ENCODE data around the gene SCGB3A1.

The SCGB3A1 gene

GRCh38 chr5:180594311-180595045, 3.2 kb upstream of the SCGB3A1 start:
- ATAC-seq (ENCODE audit: low read depth) (no peak), DNase-seq (ENCODE audit: low spot score in 2 of 2) (no peak)
- Mint-ChIP-seq H3K27me3 (peaks cover 13% of the 10 kb centered on the region), H3K9me3 (no peaks in the 10 kb centered on the region), H3K4me3 (no peak overlapping the region), H3K36me3 (no peaks in the 10 kb centered on the region), H3K27ac (no peak overlapping the region), H3K4me1 (no peaks in the 10 kb centered on the region)

- Mint-ChIP-seq H3K36me3 (no peaks in the 10 kb centered on the region), H3K27me3 (peaks cover 10% of the 10 kb centered on the region), H3K4me3 (no peak overlapping the region), H3K27ac (no peak overlapping the region), H3K9me3 (no peaks in the 10 kb centered on the region), H3K4me1 (no peaks in the 10 kb centered on the region)
- DNase-seq (ENCODE audit: low spot score in 2 of 2): no peak
- no peak for ATAC-seq (ENCODE audit: low read depth)
Measured at GRCh38 chr5:180593446-180594206, 2.3 kb upstream of the SCGB3A1 start.

GRCh38 chr5:180592176-180592575, 877 bp upstream of the SCGB3A1 start:
- Mint-ChIP-seq H3K4me3 (no peak overlapping the region), H3K27ac (no peak overlapping the region)
- ATAC-seq (ENCODE audit: low read depth): no peak

GRCh38 chr5:180590543-180591310, 572 bp downstream of the SCGB3A1 start:
- Mint-ChIP-seq H3K4me1 (no peaks in the 10 kb centered on the region), H3K36me3 (no peaks in the 10 kb centered on the region), H3K27ac (no peak overlapping the region), H3K4me3 (no peak overlapping the region), H3K27me3 (peaks cover 10% of the 10 kb centered on the region), H3K9me3 (no peaks in the 10 kb centered on the region)
- DNase-seq (ENCODE audit: low spot score in 2 of 2): no peak
- ATAC-seq (ENCODE audit: low read depth): no peak

More at GRCh38 chr5:180592176-180592575, 877 bp upstream of the SCGB3A1 start:
- Mint-ChIP-seq H3K4me1 (no peaks in the 10 kb centered on the region), H3K9me3 (no peaks in the 10 kb centered on the region), H3K36me3 (no peaks in the 10 kb centered on the region), H3K27me3 (peaks cover 10% of the 10 kb centered on the region)
- no peak for DNase-seq (ENCODE audit: low spot score in 2 of 2)

GRCh38 chr5:180589771-180590542, 1.3 kb downstream of the SCGB3A1 start:
- Mint-ChIP-seq H3K9me3 (no peaks in the 10 kb centered on the region), H3K4me1 (no peaks in the 10 kb centered on the region), H3K27me3 (peaks cover 9% of the 10 kb centered on the region), H3K4me3 (no peak overlapping the region), H3K27ac (no peak overlapping the region), H3K36me3 (no peaks in the 10 kb centered on the region)
- ATAC-seq (ENCODE audit: low read depth): no peak
- DNase-seq (ENCODE audit: low spot score in 2 of 2): no peak

- Mint-ChIP-seq H3K27ac (no peak overlapping the region), H3K4me1 (no peaks in the 10 kb centered on the region), H3K9me3 (peaks cover 6% of the 10 kb centered on the region), H3K4me3 (no peak overlapping the region), H3K36me3 (no peaks in the 10 kb centered on the region), H3K27me3 (no peaks in the 10 kb centered on the region)
- DNase-seq (ENCODE audit: low spot score in 2 of 2): no peak
- ATAC-seq (ENCODE audit: low read depth): no peak
Measured at GRCh38 chr5:180586870-180587269, 4.4 kb downstream of the SCGB3A1 start.

GRCh38 chr5:180586204-180586603, 5.1 kb downstream of the SCGB3A1 start:
- Mint-ChIP-seq H3K9me3 (peaks cover 6% of the 10 kb centered on the region), H3K4me1 (no peaks in the 10 kb centered on the region), H3K4me3 (no peak overlapping the region), H3K27ac (no peak overlapping the region), H3K36me3 (no peaks in the 10 kb centered on the region), H3K27me3 (no peaks in the 10 kb centered on the region)
- DNase-seq (ENCODE audit: low spot score in 2 of 2) (no peak), ATAC-seq (ENCODE audit: low read depth) (no peak)

- H3K27ac Mint-ChIP-seq: no peak overlapping the region
- H3K27me3 Mint-ChIP-seq: no peaks in the 10 kb centered on the region
- ATAC-seq (ENCODE audit: low read depth): no peak
- peaks cover 6% of the 10 kb centered on the region for H3K9me3 Mint-ChIP-seq
- no peak for DNase-seq (ENCODE audit: low spot score in 2 of 2)
- H3K36me3 Mint-ChIP-seq: no peaks in the 10 kb centered on the region
- H3K4me1 Mint-ChIP-seq: no peaks in the 10 kb centered on the region
- H3K4me3 Mint-ChIP-seq: no peak overlapping the region
Measured at GRCh38 chr5:180583738-180584137, 7.6 kb downstream of the SCGB3A1 start.

- Mint-ChIP-seq H3K27ac (no peak overlapping the region), H3K27me3 (no peaks in the 10 kb centered on the region)
Measured at GRCh38 chr5:180580681-180581080, 10.6 kb downstream of the SCGB3A1 start.

GRCh38 chr5:180575571-180575970, 15.7 kb downstream of the SCGB3A1 start:
- H3K36me3 Mint-ChIP-seq: peaks cover 36% of the 10 kb centered on the region

More at GRCh38 chr5:180580681-180581080, 10.6 kb downstream of the SCGB3A1 start:
- DNase-seq (ENCODE audit: low spot score in 2 of 2): no peak
- Mint-ChIP-seq H3K36me3 (peaks cover 13% of the 10 kb centered on the region), H3K4me1 (no peaks in the 10 kb centered on the region), H3K9me3 (peaks cover 6% of the 10 kb centered on the region), H3K4me3 (no peak overlapping the region)
- no peak for ATAC-seq (ENCODE audit: low read depth)

GRCh38 chr5:180568914-180569313, 22.4 kb downstream of the SCGB3A1 start:
- no peak for ATAC-seq (ENCODE audit: low read depth)
- Mint-ChIP-seq H3K4me1 (no peaks in the 10 kb centered on the region), H3K27ac (no peak overlapping the region), H3K27me3 (no peaks in the 10 kb centered on the region), H3K9me3 (no peaks in the 10 kb centered on the region), H3K4me3 (no peak overlapping the region), H3K36me3 (peaks cover 43% of the 10 kb centered on the region)
- no peak for DNase-seq (ENCODE audit: low spot score in 2 of 2)

More at GRCh38 chr5:180575571-180575970, 15.7 kb downstream of the SCGB3A1 start:
- no peak for DNase-seq (ENCODE audit: low spot score in 2 of 2)
- Mint-ChIP-seq H3K27ac (no peak overlapping the region), H3K9me3 (no peaks in the 10 kb centered on the region), H3K27me3 (no peaks in the 10 kb centered on the region), H3K4me3 (no peak overlapping the region), H3K4me1 (no peaks in the 10 kb centered on the region)
- no peak for ATAC-seq (ENCODE audit: low read depth)

GRCh38 chr5:180563994-180564393, 27.3 kb downstream of the SCGB3A1 start:
- no peak for ATAC-seq (ENCODE audit: low read depth)
- peaks cover 44% of the 10 kb centered on the region for H3K36me3 Mint-ChIP-seq
- no peak for DNase-seq (ENCODE audit: low spot score in 2 of 2)

GRCh38 chr5:180558232-180558631, 33.1 kb downstream of the SCGB3A1 start:
- no peak for ATAC-seq (ENCODE audit: low read depth)
- no peak overlapping the region for H3K4me3 Mint-ChIP-seq

More at GRCh38 chr5:180563994-180564393, 27.3 kb downstream of the SCGB3A1 start:
- Mint-ChIP-seq H3K4me1 (peaks cover 7% of the 10 kb centered on the region), H3K27ac (no peak overlapping the region), H3K27me3 (no peaks in the 10 kb centered on the region), H3K9me3 (peaks cover 1% of the 10 kb centered on the region), H3K4me3 (no peak overlapping the region)

More at GRCh38 chr5:180558232-180558631, 33.1 kb downstream of the SCGB3A1 start:
- H3K27me3 Mint-ChIP-seq: no peaks in the 10 kb centered on the region
- DNase-seq (ENCODE audit: low spot score in 2 of 2): no peak
- H3K4me1 Mint-ChIP-seq: peaks cover 10% of the 10 kb centered on the region
- peaks cover 38% of the 10 kb centered on the region for H3K36me3 Mint-ChIP-seq
- peaks cover 1% of the 10 kb centered on the region for H3K9me3 Mint-ChIP-seq
- no peak overlapping the region for H3K27ac Mint-ChIP-seq
